Subcutaneous abdominal adipose tissue (tissue), 5 donors: ENCODE measurements around the gene CKAP2L.

Experiments used
- H3K27ac ChIP-seq: one replicate; pipeline ENCODE4 v1.7.0; 2013; ENCODE audit warnings: low read depth, mild to moderate bottlenecking, inconsistent platforms, low read length, moderate library complexity
- H3K27me3 ChIP-seq, 5 donors: one replicate each; pipeline ENCODE4 v1.7.0; 2013; ENCODE audit warnings: low read length in 5 of 5, inconsistent platforms in 1 of 5; ENCODE audit not compliant: control insufficient read depth in 5 of 5, insufficient read depth in 4 of 5
- H3K36me3 ChIP-seq, 5 donors: one replicate each; pipeline ENCODE4 v1.7.0; 2013; ENCODE audit warnings: low read length in 5 of 5; ENCODE audit not compliant: control insufficient read depth in 5 of 5, insufficient read depth in 5 of 5
- H3K4me1 ChIP-seq, 5 donors: one replicate each; pipeline ENCODE4 v1.7.0; 2013; ENCODE audit warnings: low read length in 5 of 5, mild to moderate bottlenecking in 3 of 5, moderate library complexity in 1 of 5; ENCODE audit not compliant: control insufficient read depth in 5 of 5, insufficient read depth in 5 of 5
- H3K4me3 ChIP-seq, 5 donors: one replicate each; pipeline ENCODE4 v1.7.0; 2013; ENCODE audit warnings: low read length in 5 of 5, low read depth in 1 of 5
- H3K9ac ChIP-seq, 5 donors: one replicate each; pipeline ENCODE4 v1.7.0; 2013; ENCODE audit warnings: low read length in 5 of 5, mild to moderate bottlenecking in 4 of 5, moderate library complexity in 3 of 5
- H3K9me3 ChIP-seq, 5 donors: one replicate each; pipeline ENCODE4 v1.7.0; 2013; ENCODE audit warnings: low read length in 5 of 5; ENCODE audit not compliant: control insufficient read depth in 5 of 5
- donor health status: healthy.
- donor health status: healthy.
- donor health status: healthy.
- donor health status: healthy.
- donor health status: healthy.

CKAP2L gene

DNA sequence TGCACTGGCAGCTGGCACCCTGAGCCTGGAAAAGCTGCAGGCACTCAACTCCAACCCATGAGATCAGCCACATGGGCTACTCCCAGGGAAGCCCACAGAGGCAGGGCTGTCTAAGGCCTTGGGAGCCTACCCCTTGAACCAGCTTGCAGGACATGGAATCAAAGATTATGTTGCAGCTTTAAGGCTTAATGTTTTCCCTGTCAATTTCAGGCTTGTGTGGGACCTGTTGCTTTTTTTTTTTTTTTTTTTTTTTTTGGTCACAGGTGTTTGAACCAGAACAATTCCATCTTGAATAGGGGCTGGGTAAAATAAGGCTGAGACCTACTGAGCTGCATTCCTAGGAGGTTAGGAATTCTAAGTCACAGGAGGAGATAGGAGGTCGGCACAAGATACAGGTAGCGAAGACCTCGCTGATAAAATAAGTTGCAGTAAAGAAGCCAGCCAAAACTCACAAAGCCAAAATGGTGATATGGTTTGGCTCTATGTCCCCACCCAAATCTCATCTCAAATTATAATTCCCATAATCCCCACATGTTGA, 27.4 kb upstream of the CKAP2L start:
- Histone ChIP-seq H3K4me3 (no peak overlapping the region), H3K36me3 (no peaks in the 10 kb centered on the region), H3K27me3 (no peaks in the 10 kb centered on the region), H3K9ac (no peak overlapping the region), H3K4me1 (peaks cover 0 to 21% (median 14%) of the 10 kb centered on the region in 5 donors), H3K9me3 (no peaks in the 10 kb centered on the region), H3K27ac (no peak overlapping the region)

DNA sequence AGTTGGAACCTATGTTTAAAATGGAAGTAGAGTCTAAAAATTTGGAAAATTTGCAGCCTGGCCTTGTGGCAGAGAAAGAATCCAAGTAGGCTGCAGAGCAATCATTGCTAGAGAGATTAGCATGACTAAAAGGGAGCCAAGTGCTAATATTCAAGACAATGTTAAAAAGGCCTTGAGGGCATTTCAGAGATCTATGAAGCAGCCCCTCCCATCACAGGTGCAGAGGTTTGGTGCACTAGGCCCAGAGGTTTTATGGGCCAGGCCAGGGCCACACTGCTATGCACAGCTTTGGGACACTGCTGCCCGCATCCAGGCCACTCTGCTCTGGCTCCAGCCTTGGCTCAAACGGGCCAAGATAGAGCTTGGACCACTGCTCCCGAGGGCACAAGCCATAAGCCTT, 26.6 kb upstream of the CKAP2L start:
- H3K9ac ChIP-seq, result no peak overlapping the region
- no peaks in the 10 kb centered on the region for H3K36me3 ChIP-seq
- no peaks in the 10 kb centered on the region for H3K9me3 ChIP-seq
- no peak overlapping the region for H3K27ac ChIP-seq
- peaks cover 0 to 21% (median 14%) of the 10 kb centered on the region in 5 donors for H3K4me1 ChIP-seq
- H3K4me3 ChIP-seq, result no peak overlapping the region
- no peaks in the 10 kb centered on the region for H3K27me3 ChIP-seq

DNA sequence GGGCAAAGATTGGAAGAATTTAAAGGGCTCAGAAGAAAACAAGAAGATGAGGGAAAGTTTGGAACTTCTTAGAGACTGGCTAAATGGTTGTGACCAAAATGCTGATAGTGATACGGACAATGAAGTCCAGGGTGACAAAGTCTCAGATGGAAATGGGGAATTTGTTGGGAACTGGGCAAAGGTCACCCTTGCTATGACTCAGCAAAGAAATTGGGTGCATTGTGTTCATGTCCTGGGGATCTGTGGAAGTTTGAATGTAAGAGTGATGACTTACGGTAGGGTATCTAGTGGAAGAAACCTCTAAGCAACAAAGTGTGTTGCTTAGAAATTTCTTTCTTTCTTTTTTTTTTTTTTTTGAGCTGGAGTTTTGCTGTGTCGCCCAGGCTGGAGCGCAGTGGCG, 25.9 kb upstream of the CKAP2L start:
- H3K4me1 ChIP-seq, result peaks cover 0 to 21% (median 14%) of the 10 kb centered on the region in 5 donors
- H3K9me3 ChIP-seq, result no peaks in the 10 kb centered on the region
- H3K27ac ChIP-seq, result no peak overlapping the region
- no peaks in the 10 kb centered on the region for H3K36me3 ChIP-seq
- no peaks in the 10 kb centered on the region for H3K27me3 ChIP-seq
- no peak overlapping the region for H3K4me3 ChIP-seq
- H3K9ac ChIP-seq, result no peak overlapping the region

DNA sequence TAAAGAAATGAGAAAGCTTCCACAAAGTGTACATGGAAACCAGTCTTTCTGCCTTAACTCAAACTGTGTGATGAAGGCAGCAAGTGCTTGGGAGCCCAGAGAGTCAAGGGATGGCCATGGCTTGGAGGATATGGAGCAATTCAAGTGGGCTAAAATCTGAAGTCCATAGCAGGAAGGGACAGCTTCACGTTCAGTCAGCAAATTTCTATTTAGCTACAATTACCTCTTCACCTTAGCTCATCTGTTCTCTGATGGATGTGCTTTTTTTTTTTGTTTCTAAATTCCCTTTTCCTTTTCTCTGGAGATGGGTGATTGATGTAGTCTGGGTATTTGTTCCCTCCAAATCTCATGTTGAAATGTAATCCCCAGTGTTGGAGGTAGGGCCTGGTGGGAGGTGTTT, 24.8 kb upstream of the CKAP2L start:
- Histone ChIP-seq H3K9ac (no peak overlapping the region), H3K36me3 (no peaks in the 10 kb centered on the region), H3K9me3 (no peaks in the 10 kb centered on the region), H3K27me3 (no peaks in the 10 kb centered on the region), H3K4me3 (no peak overlapping the region), H3K4me1 (peaks cover 0 to 15% (median 14%) of the 10 kb centered on the region in 5 donors), H3K27ac (no peak overlapping the region)

DNA sequence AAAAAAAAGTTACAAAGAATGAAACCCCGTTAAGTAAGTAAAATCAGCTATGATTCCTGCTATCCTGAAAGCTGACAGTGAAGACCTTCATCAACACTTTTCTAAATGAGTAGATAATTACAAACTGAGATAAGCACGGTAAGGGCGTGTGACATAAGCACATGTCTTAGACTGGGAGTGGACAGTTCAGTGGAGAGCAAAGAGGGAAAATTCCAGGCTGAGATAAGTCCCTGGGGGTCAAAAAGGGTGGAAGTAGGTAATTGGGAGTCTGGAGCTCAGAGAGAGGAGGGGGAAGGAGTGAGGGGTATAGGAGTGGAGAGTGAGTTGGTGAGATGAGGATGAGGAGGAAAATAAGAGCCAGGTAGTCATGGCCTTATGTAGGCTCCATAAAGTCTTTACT, 24.2 kb upstream of the CKAP2L start:
- H3K9me3 ChIP-seq, result no peaks in the 10 kb centered on the region
- no peaks in the 10 kb centered on the region for H3K36me3 ChIP-seq
- peaks cover 0 to 14% (median 8%) of the 10 kb centered on the region in 5 donors for H3K4me1 ChIP-seq
- no peak overlapping the region for H3K27ac ChIP-seq
- H3K9ac ChIP-seq, result no peak overlapping the region
- H3K4me3 ChIP-seq, result no peak overlapping the region
- H3K27me3 ChIP-seq, result no peaks in the 10 kb centered on the region

DNA sequence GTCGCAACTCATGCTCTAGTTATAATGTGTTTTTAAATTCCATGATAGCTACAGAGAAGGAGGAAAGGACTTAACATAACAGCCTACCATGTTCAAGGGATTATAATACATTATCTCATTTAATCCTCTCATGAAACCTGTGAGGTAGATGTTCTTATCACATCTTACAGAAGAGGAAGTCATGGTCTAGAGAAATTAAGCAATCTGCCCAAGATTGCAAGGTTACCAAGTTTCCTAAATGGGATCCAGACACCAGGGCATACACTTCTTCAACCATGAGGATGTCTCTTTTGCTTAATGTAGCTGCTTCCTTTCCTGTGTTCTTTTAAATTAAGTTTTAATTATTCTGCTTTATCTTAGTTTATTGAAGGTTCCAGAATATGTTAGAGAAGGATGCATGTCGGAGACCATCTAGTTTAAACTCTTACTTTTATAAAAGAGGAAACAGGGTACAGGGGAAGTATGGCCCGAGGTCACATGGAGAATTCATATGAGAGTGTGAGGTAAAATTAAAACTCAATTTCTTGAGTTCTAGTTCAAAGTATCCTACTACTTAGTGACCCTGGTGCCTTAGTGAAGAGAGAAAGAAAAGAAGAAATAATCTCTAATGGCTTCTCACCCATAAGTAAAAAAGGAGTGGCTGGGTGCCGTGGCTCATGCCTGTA, 23.5 kb upstream of the CKAP2L start:
- Histone ChIP-seq H3K9ac (no peak overlapping the region), H3K36me3 (no peaks in the 10 kb centered on the region), H3K27me3 (no peaks in the 10 kb centered on the region), H3K4me3 (no peak overlapping the region), H3K27ac (no peak overlapping the region), H3K4me1 (peaks cover 0 to 14% (median 5%) of the 10 kb centered on the region in 5 donors), H3K9me3 (no peaks in the 10 kb centered on the region)

DNA sequence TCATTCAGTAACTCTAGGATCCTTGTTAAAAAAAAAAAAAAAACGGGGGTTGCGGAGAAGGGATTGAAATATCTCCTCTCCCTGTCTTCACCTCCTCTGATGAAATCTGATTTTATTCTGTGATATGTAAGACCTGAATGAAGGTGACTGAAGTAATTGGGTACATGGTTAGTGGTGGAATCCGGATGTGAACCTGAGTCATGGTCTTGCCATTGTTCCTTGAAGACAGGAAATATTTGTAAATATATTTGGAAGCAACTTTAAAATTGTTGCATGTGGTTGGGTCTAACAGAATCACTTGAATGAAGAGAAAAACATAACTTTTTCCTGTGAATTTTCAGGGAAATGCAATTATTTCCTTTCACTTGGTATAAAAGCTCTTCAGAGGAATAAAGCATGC, 22.9 kb upstream of the CKAP2L start:
- H3K9me3 ChIP-seq, result no peaks in the 10 kb centered on the region
- peaks cover 0 to 14% (median 5%) of the 10 kb centered on the region in 5 donors for H3K4me1 ChIP-seq
- no peaks in the 10 kb centered on the region for H3K27me3 ChIP-seq
- H3K9ac ChIP-seq, result no peak overlapping the region
- no peak overlapping the region for H3K4me3 ChIP-seq
- H3K27ac ChIP-seq, result no peak overlapping the region
- H3K36me3 ChIP-seq, result no peaks in the 10 kb centered on the region

DNA sequence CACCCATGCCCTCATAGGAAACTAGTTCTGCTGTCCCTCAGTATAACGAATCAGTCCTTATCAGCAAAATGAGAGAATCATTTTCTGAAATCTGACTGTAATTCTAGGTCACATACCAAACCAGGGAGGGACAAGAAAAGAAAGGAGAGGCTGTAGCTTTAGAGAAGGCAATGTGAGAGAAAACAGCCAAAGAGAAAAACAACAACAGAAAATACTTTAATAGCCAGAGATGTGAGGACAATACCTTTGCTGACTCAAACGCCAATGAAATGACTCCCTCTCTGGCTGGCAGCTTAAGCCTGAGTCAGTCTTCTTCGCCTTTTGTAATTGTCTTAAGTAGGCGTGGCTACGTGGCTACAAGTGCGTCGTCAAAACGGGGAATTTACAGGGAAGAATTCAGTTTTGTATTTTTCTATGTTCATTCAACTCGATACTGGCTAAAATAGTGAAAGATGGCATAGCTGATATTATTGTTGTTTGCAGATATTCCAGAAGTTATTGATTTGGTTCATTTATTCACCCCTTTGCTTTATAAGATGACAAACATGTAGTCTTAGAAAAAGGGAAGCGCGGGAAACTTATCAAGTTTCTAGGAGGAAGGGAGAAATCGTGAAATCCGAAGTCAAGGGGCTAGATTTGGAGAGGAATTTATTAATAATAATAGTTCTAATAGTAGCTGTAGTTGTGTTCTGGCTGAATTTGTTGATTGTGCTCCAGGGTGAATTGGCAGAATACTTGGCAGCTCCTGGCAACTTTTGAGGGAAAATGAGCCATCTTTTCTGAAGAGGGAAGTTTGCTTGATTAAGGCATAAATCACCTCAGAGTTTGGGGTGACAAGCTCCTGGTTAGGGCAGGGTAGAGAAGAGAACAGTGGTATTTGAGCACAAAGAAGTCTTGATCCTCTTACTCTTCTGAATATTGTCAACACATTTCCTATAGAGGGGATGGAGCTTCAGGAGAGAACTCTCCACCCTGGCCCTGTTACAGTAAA, 20.1 kb upstream of the CKAP2L start, which contains the start of gene IL1A:
Gene IL1A, minus strand, starts transcription at position 295 of the 991 bp plus-strand sequence. CDS start 723 bp downstream, outside the sequence.
- Histone ChIP-seq H3K27ac (no peak within 1 kb of the TSS), H3K36me3 (no peaks in the 10 kb centered on the region), H3K9ac (no peak within 1 kb of the TSS), H3K27me3 (no peaks in the 10 kb centered on the region), H3K9me3 (no peaks in the 10 kb centered on the region), H3K4me1 (peaks cover 0 to 14% (median 5%) of the 10 kb centered on the region in 5 donors), H3K4me3 (peak within 1 kb of the TSS in 1 of 5 donors; percentile 7)

DNA sequence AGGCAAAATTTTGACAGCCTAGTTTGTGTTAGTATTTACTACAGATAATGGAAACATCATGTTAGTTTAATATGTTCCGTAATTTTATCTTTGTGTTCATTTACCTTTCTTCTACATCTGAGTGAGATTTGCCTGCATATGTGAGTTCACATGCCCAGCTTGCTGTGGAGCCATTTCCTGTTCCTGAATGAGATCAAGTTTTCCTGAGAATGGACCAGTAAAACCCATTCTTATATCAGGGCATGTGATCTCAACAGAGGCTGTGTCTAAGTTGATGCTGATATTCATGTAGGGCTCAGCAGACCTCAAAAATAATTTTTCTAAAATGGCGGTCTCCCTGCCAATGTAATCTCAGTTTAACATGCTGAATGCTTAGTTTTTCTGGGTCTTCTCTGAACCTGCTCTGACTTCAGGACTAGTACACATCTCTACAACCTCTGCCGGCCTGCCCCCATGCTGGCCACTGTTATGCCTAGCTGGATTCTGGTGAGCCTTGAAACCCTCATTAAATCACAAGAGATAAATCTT, 18.8 kb upstream of the CKAP2L start:
- no peak overlapping the region for H3K9ac ChIP-seq
- peaks cover 0 to 14% (median 5%) of the 10 kb centered on the region in 5 donors for H3K4me1 ChIP-seq
- no peak overlapping the region for H3K27ac ChIP-seq
- H3K9me3 ChIP-seq, result no peaks in the 10 kb centered on the region
- no peaks in the 10 kb centered on the region for H3K36me3 ChIP-seq
- H3K27me3 ChIP-seq, result no peaks in the 10 kb centered on the region
- H3K4me3 ChIP-seq, result no peak overlapping the region
